Measurements from ENCODE around the gene PTPRJ. TPM values are rescaled to one million over a fixed set of nuclear protein-coding genes. Genes with fewer than 3 reads are reported as not detected.
"Not testable (repeated sequence)": the region's sequence is repeated elsewhere in the genome, so short reads cannot be mapped to it uniquely, and the experiment has no call there.

PTPRJ gene
- total RNA-seq, 1 experiment from 2014 or later: 19.8 TPM

DNA sequence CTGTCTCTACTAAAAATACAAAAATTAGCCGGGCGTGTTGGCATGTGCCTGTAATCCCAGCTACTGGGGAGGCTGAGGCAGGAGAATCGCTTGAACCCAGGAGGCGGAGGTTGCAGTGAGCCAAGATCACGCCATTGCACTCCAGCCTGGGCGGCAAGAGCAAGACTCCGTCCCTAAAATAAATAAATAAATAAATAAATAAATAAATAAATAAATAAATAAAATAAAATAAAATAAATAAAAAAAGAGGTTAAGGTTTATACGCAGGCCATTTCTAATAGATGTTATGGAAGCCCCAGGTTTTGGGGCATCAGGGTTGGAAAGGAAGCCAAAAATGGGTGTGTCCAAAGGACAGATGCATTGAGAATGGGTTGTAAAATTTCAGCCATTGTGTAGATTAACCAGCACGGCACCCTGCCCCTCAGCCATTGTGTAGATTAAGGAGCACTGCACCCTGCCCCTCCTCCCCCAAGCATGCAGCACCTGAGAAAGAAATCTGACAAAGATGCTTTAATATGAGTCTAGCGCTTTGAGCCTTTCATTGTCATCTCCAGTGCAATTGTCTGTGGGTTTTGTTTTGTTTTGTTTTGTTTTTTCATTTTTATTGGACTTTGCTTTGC, 41.0 kb downstream of the PTPRJ start:
- DNase-seq (ENCODE audit: low read depth in 1 of 2, low spot score in 2 of 2); H3K9me3 ChIP-seq (replicated peaks); H3K27ac ChIP-seq; H3K4me3 ChIP-seq; H3K4me1 ChIP-seq (replicated peaks); H3K27me3 ChIP-seq (replicated peaks); H3K36me3 ChIP-seq: not testable (repeated sequence)

DNA sequence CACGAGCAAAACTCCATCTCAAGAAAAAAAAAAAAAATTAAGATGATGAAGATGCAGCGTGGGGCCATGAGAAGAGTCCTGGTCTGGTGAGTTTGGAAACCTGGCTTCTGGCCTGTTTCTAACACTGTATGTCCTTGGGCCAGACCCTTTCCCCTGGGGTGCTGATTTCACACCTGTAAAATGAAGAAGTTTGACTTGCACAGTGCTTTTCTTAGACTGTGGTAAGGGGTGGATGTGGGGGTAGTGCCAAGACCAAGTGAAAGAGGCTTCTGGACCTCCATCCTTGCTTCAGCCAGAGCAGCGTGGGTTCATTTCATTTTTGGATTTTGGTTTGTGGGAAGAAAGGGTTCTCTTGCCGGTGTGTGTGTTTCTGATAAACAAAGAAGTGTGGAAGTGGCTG, 42.1 kb downstream of the PTPRJ start:
- Histone ChIP-seq H3K4me3 (no peak overlapping the region), H3K27ac (no peak overlapping the region), H3K27me3 (replicated peaks) (no peaks in the 10 kb centered on the region), H3K4me1 (replicated peaks) (no peaks in the 10 kb centered on the region), H3K9me3 (replicated peaks) (no peaks in the 10 kb centered on the region), H3K36me3 (0 out of 2 replicates have a peak, but pooled peaks cover 5% of the 10 kb centered on the region)
- DNase-seq (ENCODE audit: low read depth in 1 of 2, low spot score in 2 of 2): no peak

DNA sequence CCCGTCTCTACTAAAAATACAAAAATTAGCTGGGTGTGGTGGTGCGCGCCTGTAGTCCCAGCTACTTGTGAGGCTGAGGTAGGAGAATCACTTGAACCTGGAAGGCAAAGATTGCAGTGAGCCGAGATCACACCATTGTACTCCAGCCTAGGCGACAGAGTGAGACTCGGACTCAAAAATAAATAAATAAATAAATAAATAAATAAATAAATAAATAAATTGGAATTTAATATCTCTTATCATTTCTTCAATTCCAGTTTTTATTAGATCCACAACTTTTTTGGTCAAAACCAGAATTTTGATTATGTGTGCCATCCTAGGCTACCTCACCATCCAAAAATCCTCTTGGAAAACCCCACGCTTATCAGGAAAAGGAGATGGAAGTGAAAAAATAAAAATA, 43.2 kb downstream of the PTPRJ start:
- H3K4me1 ChIP-seq (replicated peaks): not testable (repeated sequence)

DNA sequence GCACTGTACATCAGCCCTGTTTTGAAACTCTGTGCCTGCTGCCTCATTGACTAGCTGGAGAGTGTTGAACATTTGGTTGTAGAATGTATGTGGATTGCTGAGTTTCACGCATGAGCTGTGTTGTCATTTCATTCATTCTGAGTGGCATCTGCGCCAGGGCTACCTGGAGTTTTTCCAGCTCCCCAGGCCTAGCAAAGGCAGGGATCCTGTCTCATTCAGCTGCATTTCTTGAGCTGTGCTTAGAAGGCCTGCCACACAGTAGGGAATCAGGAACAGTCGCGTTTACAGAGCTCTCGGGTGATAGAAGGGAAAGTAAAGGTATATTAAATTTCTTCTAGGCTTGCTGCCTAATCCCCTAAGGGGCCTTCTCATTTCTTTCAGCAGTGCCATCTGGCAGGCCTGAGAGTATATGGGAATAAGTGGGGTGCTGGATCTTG, 44.3 kb downstream of the PTPRJ start:
- Histone ChIP-seq H3K27me3 (replicated peaks) (no peaks in the 10 kb centered on the region), H3K36me3 (peaks cover 9% of the 10 kb centered on the region; the same call in 1 of the 2 replicates), H3K9me3 (replicated peaks) (no peaks in the 10 kb centered on the region), H3K27ac (no peak overlapping the region), H3K4me3 (no peak overlapping the region), H3K4me1 (replicated peaks) (0 out of 2 replicates have a peak, but pooled peaks cover 7% of the 10 kb centered on the region)
- DNase-seq (ENCODE audit: low read depth in 1 of 2, low spot score in 2 of 2): no peak

More for the DNA sequence above, 43.2 kb downstream of the PTPRJ start:
- H3K9me3 ChIP-seq (replicated peaks); H3K36me3 ChIP-seq; H3K27ac ChIP-seq; H3K27me3 ChIP-seq (replicated peaks); H3K4me3 ChIP-seq; DNase-seq (ENCODE audit: low read depth in 1 of 2, low spot score in 2 of 2): not testable (repeated sequence)

DNA sequence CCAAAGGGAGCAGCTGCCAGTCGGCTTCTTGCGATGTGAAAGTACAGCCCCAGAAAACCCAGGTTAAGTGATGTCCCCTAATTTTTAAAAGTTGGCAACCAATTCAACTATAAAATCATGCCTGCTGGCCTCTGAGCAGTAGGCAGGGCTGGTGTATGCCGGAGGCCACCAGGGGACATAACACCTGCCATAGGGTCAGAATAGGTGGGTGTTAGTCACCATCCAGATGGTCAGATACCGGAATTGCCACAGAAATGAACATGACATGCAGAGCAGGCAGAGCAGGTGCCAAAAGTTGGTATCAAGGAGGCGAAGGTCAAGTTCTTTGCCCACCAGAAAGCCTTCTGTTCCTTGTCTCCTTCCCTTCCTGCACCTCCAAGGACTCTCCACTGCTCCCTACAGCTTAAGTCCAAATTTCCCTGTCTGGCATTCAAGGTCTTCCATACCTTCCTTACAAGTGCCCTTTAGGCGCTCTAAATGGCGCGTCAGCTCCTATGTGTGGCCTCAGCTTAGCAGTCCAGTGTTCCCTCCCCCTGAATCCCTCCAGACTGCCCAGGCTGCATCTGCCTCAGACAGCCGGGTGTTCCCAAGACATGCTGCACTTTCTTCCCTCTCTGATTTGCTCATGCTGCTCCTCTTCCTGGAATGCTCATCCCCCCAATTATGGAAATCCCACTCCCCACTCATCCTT, 45.1 kb downstream of the PTPRJ start:
- DNase-seq (ENCODE audit: low read depth in 1 of 2, low spot score in 2 of 2): no peak

DNA sequence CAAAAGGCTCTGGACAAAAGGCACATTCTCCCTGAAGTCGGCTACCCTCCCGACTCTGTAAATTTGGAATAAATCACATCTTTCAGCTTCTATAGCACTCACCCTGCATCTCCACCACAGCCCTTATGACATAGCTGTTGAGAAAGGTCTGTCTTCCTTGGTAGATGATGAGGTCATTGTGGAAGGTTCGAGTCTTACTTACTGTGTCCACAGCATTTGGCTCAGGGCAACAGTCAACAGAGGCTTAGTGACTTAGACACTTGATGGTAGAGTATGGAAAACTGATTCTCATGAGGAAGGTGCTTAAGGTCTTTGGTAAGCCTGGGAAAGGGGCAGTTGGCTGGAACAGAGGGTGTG, 45.6 kb downstream of the PTPRJ start:
- Histone ChIP-seq H3K27me3 (replicated peaks) (no peaks in the 10 kb centered on the region), H3K9me3 (replicated peaks) (no peaks in the 10 kb centered on the region), H3K36me3 (peaks cover 9% of the 10 kb centered on the region; the same call in 1 of the 2 replicates), H3K27ac (no peak overlapping the region), H3K4me1 (replicated peaks) (peaks cover 11% of the 10 kb centered on the region), H3K4me3 (no peak overlapping the region)
- DNase-seq (ENCODE audit: low read depth in 1 of 2, low spot score in 2 of 2): no peak

More for the DNA sequence above, 45.1 kb downstream of the PTPRJ start:
- H3K4me1 ChIP-seq (replicated peaks): peaks cover 11% of the 10 kb centered on the region
- no peak overlapping the region for H3K4me3 ChIP-seq
- H3K36me3 ChIP-seq: peaks cover 9% of the 10 kb centered on the region; the same call in 1 of the 2 replicates
- H3K27me3 ChIP-seq (replicated peaks): no peaks in the 10 kb centered on the region
- H3K9me3 ChIP-seq (replicated peaks): no peaks in the 10 kb centered on the region
- H3K27ac ChIP-seq: no peak overlapping the region

DNA sequence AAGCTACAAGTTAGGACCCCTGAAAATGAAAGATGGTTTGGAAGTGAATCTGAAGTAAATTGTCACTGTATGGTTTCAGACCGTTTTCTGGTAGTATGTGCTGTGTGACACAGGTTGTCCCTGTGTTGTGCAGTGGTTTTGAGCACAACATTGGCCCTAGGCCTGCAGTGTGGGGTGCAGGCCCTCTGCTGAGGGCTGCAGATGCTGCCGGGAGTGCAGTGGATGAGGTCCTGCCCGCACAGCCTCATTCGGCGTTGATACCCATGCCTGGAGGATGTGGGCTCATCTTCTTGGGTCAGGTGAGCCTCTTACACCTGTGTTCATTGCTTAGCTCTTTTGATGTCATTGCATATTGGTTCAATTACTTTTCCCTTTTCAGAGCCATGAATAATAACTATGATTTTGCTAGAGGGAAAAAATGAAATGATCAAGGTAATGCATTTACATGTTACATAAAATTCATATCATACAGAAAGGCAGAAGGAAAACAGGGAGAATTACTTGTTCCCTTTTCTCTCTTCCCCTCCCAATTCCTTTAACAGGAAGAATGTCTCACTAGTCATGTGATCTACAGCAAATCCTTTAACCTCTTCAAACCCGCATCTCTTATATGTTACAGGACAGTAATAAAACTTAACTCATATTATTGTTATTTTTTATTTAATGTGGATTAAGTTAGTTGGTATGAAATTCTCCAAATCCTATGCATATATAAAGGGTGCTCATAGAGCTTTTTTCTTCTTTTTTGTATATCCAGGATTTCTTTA, 48.7 kb downstream of the PTPRJ start:
- H3K27me3 ChIP-seq (replicated peaks): no peaks in the 10 kb centered on the region
- no peaks in the 10 kb centered on the region for H3K9me3 ChIP-seq (replicated peaks)
- H3K4me3 ChIP-seq: no peak overlapping the region
- peaks cover 11% of the 10 kb centered on the region for H3K4me1 ChIP-seq (replicated peaks)
- peaks cover 9% of the 10 kb centered on the region; the same call in 1 of the 2 replicates for H3K36me3 ChIP-seq
- H3K27ac ChIP-seq: no peak overlapping the region
- DNase-seq (ENCODE audit: low read depth in 1 of 2, low spot score in 2 of 2): no peak

DNA sequence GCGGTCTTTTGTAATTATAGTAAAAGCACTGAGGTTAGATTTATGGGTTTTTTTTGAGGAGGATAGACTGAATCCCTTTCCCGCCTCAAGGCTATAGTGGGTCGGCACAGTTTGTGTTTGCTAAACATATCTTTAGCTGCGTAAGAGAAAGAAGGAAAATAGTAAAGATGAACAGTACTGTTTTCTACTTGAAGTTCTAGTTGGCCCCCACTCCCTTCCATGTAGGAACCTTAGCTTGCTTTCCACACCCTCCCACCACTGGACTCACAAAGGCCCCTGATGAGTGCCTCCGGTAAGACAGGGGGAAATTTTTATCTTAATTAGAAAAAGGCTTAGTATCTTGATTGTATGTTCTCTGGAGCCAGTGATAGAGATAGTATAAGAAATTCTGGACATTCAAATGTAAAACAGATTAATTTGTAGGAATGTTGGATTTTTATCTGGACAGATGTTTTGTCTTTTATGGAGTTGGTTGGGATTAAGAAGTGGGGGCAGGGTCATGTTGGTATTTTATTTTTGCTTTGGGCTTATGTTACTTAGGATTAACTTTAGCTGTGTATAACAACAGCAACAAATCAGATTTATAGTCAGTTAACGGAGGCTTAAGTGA, 49.4 kb downstream of the PTPRJ start:
- Histone ChIP-seq H3K27ac (no peak overlapping the region), H3K27me3 (replicated peaks) (no peaks in the 10 kb centered on the region), H3K4me1 (replicated peaks) (peaks cover 11% of the 10 kb centered on the region), H3K4me3 (no peak overlapping the region), H3K36me3 (peaks cover 10% of the 10 kb centered on the region; the same call in 1 of the 2 replicates), H3K9me3 (replicated peaks) (no peaks in the 10 kb centered on the region)
- no peak for DNase-seq (ENCODE audit: low read depth in 1 of 2, low spot score in 2 of 2)

DNA sequence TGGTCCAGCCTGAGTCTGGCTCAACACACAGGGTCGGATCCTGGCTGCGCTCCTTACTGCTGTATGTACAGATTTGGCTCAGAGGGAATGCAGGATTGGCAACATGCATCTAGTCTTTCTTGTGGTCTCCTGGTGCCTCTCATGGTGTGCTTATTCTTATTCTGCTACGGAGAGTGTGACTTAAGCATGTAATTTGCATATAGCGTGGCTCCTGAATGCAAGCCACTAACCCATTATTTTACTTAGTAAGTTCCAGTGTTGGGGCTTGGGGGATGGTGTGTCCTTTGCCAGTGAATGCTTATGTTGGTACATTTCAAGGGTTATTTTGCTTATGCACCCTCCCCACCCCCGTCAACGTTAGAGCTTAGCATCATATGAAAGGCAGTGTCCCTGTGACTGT, 51.2 kb downstream of the PTPRJ start:
- H3K27me3 ChIP-seq (replicated peaks): no peaks in the 10 kb centered on the region
- H3K27ac ChIP-seq: no peak overlapping the region
- no peak overlapping the region for H3K4me3 ChIP-seq
- H3K9me3 ChIP-seq (replicated peaks): no peaks in the 10 kb centered on the region
- peaks cover 17% of the 10 kb centered on the region for H3K4me1 ChIP-seq (replicated peaks)
- peaks cover 14% of the 10 kb centered on the region; the same call in 1 of the 2 replicates for H3K36me3 ChIP-seq
- DNase-seq (ENCODE audit: low read depth in 1 of 2, low spot score in 2 of 2): no peak

DNA sequence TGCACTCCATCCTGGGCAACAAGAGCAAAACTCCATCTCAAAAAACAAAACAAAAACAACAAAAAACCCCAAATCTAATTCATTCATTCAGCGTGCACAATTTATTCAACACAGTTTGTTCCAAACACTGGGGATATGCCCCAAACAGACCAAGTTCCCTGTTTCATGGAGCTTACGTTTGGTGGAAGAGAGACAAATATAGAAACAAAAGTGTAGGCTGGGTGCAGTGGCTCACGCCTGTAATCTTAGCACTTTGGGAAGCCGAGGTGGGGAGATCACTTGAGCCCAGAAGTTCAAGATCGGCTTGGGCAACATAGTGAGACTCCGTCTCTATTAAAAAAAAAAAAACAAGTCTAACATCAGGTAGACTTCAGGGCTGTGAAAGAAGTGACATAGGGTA, 52.4 kb downstream of the PTPRJ start:
- Histone ChIP-seq H3K36me3 (peaks cover 14% of the 10 kb centered on the region; the same call in 1 of the 2 replicates), H3K4me3 (no peak overlapping the region), H3K27ac (no peak overlapping the region), H3K4me1 (replicated peaks) (peaks cover 17% of the 10 kb centered on the region), H3K9me3 (replicated peaks) (no peaks in the 10 kb centered on the region), H3K27me3 (replicated peaks) (no peaks in the 10 kb centered on the region)
- no peak for DNase-seq (ENCODE audit: low read depth in 1 of 2, low spot score in 2 of 2)

DNA sequence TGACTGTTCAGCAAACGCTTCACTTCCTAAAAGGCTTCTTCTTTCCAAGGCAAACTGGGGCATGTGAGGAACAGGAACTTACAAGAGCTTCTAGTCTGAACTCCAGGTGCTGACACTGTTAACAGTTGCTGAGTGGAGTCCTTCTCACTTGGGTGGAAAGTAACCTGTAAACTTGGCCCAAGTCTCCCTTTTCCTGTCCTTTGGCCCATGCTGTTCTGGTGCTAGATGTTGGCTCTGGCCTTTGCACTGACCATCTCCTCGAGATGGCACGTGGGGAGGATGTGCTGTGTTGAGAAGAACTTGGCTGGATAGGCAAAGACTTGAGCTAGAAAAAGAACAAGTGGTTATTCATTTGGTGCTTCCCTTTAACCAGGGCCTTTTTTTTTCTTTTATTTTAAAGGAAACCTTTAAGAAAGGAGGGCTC, 53.6 kb downstream of the PTPRJ start:
- Histone ChIP-seq H3K27ac (no peak overlapping the region), H3K4me3 (no peak overlapping the region), H3K9me3 (replicated peaks) (no peaks in the 10 kb centered on the region), H3K36me3 (peaks cover 9% of the 10 kb centered on the region; the same call in 1 of the 2 replicates), H3K4me1 (replicated peaks) (peaks cover 12% of the 10 kb centered on the region), H3K27me3 (replicated peaks) (no peaks in the 10 kb centered on the region)
- no peak for DNase-seq (ENCODE audit: low read depth in 1 of 2, low spot score in 2 of 2)

DNA sequence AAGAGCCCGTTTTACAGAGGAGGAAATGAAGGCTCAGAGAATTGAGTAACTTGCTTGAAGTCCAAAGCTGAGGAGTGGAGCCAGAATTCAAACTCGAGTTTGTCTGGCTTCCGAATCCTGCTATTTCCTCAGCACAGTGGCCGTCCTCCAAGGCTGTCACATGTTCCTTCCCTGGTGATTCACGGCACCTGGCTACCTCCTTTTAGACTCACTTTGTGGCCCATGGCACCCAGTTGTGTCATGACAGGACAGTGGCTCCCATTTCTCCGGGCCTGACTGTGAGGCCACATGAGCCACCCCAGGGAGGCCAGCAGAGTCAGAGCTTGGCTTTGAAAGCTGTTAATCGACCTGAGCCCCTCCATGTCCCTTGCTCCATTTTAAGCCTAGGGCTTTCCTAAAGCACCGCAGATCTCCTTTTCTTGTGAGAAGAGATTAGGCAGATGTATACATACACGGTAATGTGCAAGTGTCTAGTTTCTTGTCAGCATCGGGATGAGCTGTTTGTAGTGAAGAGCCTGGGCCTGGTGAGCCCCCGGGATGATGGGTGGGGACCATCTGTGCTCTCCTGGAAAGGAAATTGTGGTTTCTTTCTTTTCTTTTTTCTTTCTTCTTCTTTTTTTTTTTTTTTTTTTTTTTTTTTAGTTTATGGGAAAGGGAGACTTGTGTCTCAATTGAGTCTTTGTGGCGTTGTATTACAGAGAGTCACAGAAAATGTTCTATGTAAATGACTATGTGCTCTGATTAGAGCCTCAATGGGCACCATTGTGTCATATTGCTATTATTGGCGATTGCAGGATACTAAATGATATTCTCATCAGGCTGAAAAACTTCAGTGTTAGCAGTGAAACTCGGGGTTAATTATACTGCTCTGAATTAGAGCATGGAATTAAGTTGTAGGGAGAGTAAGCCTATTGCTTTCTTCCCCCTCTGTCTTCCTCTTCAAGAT, 54.8 kb downstream of the PTPRJ start:
- Histone ChIP-seq H3K4me3 (no peak overlapping the region), H3K27ac (no peak overlapping the region), H3K36me3 (peaks cover 8% of the 10 kb centered on the region; the same call in 1 of the 2 replicates), H3K4me1 (replicated peaks) (peaks cover 8% of the 10 kb centered on the region), H3K27me3 (replicated peaks) (no peaks in the 10 kb centered on the region), H3K9me3 (replicated peaks) (no peaks in the 10 kb centered on the region)
- DNase-seq (ENCODE audit: low read depth in 1 of 2, low spot score in 2 of 2): no peak

DNA sequence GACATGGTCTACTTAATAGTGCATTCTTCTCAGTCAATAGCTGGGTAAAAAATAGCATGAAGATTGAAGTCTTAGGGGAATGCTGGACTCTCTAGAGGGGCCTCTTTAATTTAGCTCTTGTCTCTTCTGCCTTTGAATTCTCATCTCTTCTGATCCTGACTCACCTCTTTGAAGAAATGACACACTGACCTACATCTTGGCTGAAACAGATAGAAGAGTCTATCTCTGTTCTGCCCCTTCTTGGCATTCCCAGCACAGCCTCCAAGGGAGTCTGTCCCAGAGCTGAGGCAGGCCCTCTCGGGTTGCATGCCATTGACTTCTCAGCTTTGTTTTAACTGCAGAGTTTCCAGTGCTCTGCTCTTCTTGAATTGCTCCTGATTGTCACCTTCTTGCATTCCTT, 55.7 kb downstream of the PTPRJ start:
- H3K9me3 ChIP-seq (replicated peaks): no peaks in the 10 kb centered on the region
- no peaks in the 10 kb centered on the region for H3K27me3 ChIP-seq (replicated peaks)
- H3K4me1 ChIP-seq (replicated peaks): 0 out of 2 replicates have a peak, but pooled peaks cover 6% of the 10 kb centered on the region
- H3K4me3 ChIP-seq: no peak overlapping the region
- no peak for DNase-seq (ENCODE audit: low read depth in 1 of 2, low spot score in 2 of 2)
- H3K27ac ChIP-seq: no peak overlapping the region
- peaks cover 8% of the 10 kb centered on the region for H3K36me3 ChIP-seq

Data from SJSA1 (cell line).